Neural progenitor cell (in vitro differentiated cells): ENCODE measurements around the gene SPATC1L. TPM values are rescaled to one million over a fixed set of nuclear protein-coding genes. Genes with fewer than 3 reads are reported as not detected.

Source experiments
- DNase-seq: peaks from one replicate; pipeline ENCODE4 v3.0.0-alpha.2; 2016; ENCODE audit warnings: low spot score
- H2AFZ ChIP-seq: fragments of 200-600 bp; sonication (generic); replicated peaks from 2 replicates; pipeline ENCODE4 v1.6.1; 2016; ENCODE audit warnings: antibody characterized with exemption
- H3F3A ChIP-seq: fragments of 200-600 bp; sonication (generic); 2 replicates; pipeline ENCODE4 v1.6.1; 2016; ENCODE audit warnings: antibody characterized with exemption, low read depth
- H3K27ac ChIP-seq: fragments of 200-600 bp; sonication (generic); 2 replicates; pipeline ENCODE4 v1.5.1; 2016; ENCODE audit warnings: mild to moderate bottlenecking
- H3K27me3 ChIP-seq: fragments of 200-600 bp; sonication (generic); 2 replicates; pipeline ENCODE4 v1.6.1; 2016; ENCODE audit warnings: mild to moderate bottlenecking, moderate library complexity
- H3K36me3 ChIP-seq: fragments of 200-600 bp; sonication (generic); 2 replicates; pipeline ENCODE4 v1.5.1; 2016
- H3K4me1 ChIP-seq: fragments of 200-600 bp; sonication (generic); 2 replicates; pipeline ENCODE4 v1.6.1; 2016; ENCODE audit warnings: mixed run types
- H3K4me2 ChIP-seq: fragments of 200-600 bp; sonication (generic); 2 replicates; pipeline ENCODE4 v1.6.1; 2016
- H3K4me3 ChIP-seq: fragments of 200-600 bp; sonication (generic); 2 replicates; pipeline ENCODE4 v1.5.1; 2016
- H3K79me2 ChIP-seq: fragments of 200-600 bp; sonication (generic); 2 replicates; pipeline ENCODE4 v1.6.1; 2016; ENCODE audit warnings: low read depth
- H3K9ac ChIP-seq: fragments of 200-600 bp; sonication (generic); 2 replicates; pipeline ENCODE4 v1.6.1; 2016
- H3K9me3 ChIP-seq: fragments of 200-600 bp; sonication (generic); 2 replicates; pipeline ENCODE4 v1.5.1; 2016; ENCODE audit warnings: low read depth
- H4K20me1 ChIP-seq: fragments of 200-600 bp; sonication (generic); 2 replicates; pipeline ENCODE4 v1.6.1; 2016; ENCODE audit warnings: low read depth
- H3K27ac Mint-ChIP-seq: 3 replicates; pipeline ENCODE4 v1.8.0; 2021; ENCODE audit warnings: mixed read lengths
- H3K27me3 Mint-ChIP-seq: 2 replicates; pipeline ENCODE4 v1.8.0; 2022; ENCODE audit warnings: low read depth, mild to moderate bottlenecking, inconsistent platforms, moderate library complexity, mixed read lengths; ENCODE audit not compliant: insufficient read depth
- H3K36me3 Mint-ChIP-seq: 3 replicates; pipeline ENCODE4 v1.8.0; 2021; ENCODE audit warnings: mixed read lengths
- H3K4me1 Mint-ChIP-seq: 3 replicates; pipeline ENCODE4 v1.8.0; 2021; ENCODE audit warnings: mixed read lengths
- H3K4me3 Mint-ChIP-seq: 3 replicates; pipeline ENCODE4 v1.8.0; 2021; ENCODE audit warnings: mild to moderate bottlenecking, moderate library complexity, mixed read lengths
- H3K9me3 Mint-ChIP-seq: 3 replicates; pipeline ENCODE4 v1.8.0; 2020; ENCODE audit warnings: mixed read lengths
- CTCF ChIP-seq: fragments of 200-600 bp; sonication (generic); IDR thresholded peaks from 2 replicates; pipeline ENCODE4 v1.5.1; 2017; ENCODE audit warnings: antibody characterized with exemption, mild to moderate bottlenecking
- EZH2 ChIP-seq: fragments of 200-600 bp; sonication (generic); IDR thresholded peaks from 2 replicates; pipeline ENCODE4 v1.6.1; 2017; ENCODE audit warnings: antibody characterized with exemption, mild to moderate bottlenecking, moderate library complexity
- EZH2phosphoT487 ChIP-seq: fragments of 200-600 bp; sonication (generic); IDR thresholded peaks from 2 replicates; pipeline ENCODE4 v1.6.1; 2017; ENCODE audit warnings: antibody characterized with exemption
- total RNA-seq: library from RNA; depleted of rRNA; stranded (reverse); fragments of >200 nt; gene quantifications from 2 replicates; pipeline ENCODE4 v1.2.3, GENCODE V29; 2015; ENCODE audit warnings: low replicate concordance

The SPATC1L gene
- total RNA-seq, 1 donor from 2014 or later: 5.1 TPM

- TF ChIP-seq CTCF: no peak
- no peak for TF ChIP-seq EZH2phosphoT487
- TF ChIP-seq EZH2: no peak
- Histone ChIP-seq H2AFZ (no peak overlapping the region), H4K20me1 (no peaks in the 10 kb centered on the region), H3K4me1 (peaks cover 8% of the 10 kb centered on the region), H3K27ac (no peak overlapping the region), H3K4me3 (no peak overlapping the region), H3K79me2 (no peaks in the 10 kb centered on the region), H3K4me2 (no peak overlapping the region), H3F3A (peaks cover 5% of the 10 kb centered on the region), H3K27me3 (no peaks in the 10 kb centered on the region), H3K9ac (no peak overlapping the region), H3K36me3 (no peaks in the 10 kb centered on the region), H3K9me3 (no peaks in the 10 kb centered on the region)
- DNase-seq: no peak
- Mint-ChIP-seq H3K27me3 (peaks cover 2% of the 10 kb centered on the region), H3K4me1 (peaks cover 43% of the 10 kb centered on the region), H3K36me3 (peaks cover 25% of the 10 kb centered on the region), H3K9me3 (no peaks in the 10 kb centered on the region), H3K27ac (no peak overlapping the region), H3K4me3 (peak overlapping the region; percentile 18)
These were observed 6.4 kb upstream of the SPATC1L start for GRCh38 chr21:46190491-46191131.

GRCh38 chr21:46189959-46190490, 5.8 kb upstream of the SPATC1L start:
- no peak overlapping the region for H3K27ac ChIP-seq
- H3K9ac ChIP-seq: no peak overlapping the region
- no peaks in the 10 kb centered on the region for H3K9me3 ChIP-seq
- Mint-ChIP-seq H3K36me3 (peaks cover 21% of the 10 kb centered on the region), H3K9me3 (no peaks in the 10 kb centered on the region), H3K27me3 (peaks cover 2% of the 10 kb centered on the region), H3K4me3 (no peak overlapping the region), H3K4me1 (peaks cover 49% of the 10 kb centered on the region), H3K27ac (no peak overlapping the region)
- H3K27me3 ChIP-seq: no peaks in the 10 kb centered on the region
- H3K36me3 ChIP-seq: no peaks in the 10 kb centered on the region
- H3K4me3 ChIP-seq: no peak overlapping the region
- H4K20me1 ChIP-seq: no peaks in the 10 kb centered on the region
- no peak for DNase-seq
- H2AFZ ChIP-seq: no peak overlapping the region
- H3K4me2 ChIP-seq: no peak overlapping the region
- peaks cover 14% of the 10 kb centered on the region for H3K4me1 ChIP-seq
- H3K79me2 ChIP-seq: no peaks in the 10 kb centered on the region
- peaks cover 8% of the 10 kb centered on the region for H3F3A ChIP-seq
- no peak for TF ChIP-seq EZH2
- TF ChIP-seq EZH2phosphoT487: no peak
- TF ChIP-seq CTCF: no peak

- no peak overlapping the region for H3K9ac ChIP-seq
- H4K20me1 ChIP-seq: no peaks in the 10 kb centered on the region
- DNase-seq: no peak
- no peaks in the 10 kb centered on the region for H3K27me3 ChIP-seq
- Mint-ChIP-seq H3K36me3 (peaks cover 19% of the 10 kb centered on the region), H3K9me3 (no peaks in the 10 kb centered on the region), H3K27ac (no peak overlapping the region), H3K4me3 (peak overlapping the region; percentile 10), H3K27me3 (peaks cover 2% of the 10 kb centered on the region), H3K4me1 (peaks cover 50% of the 10 kb centered on the region)
- H3K4me1 ChIP-seq: peaks cover 14% of the 10 kb centered on the region
- no peaks in the 10 kb centered on the region for H3K79me2 ChIP-seq
- H3F3A ChIP-seq: peaks cover 13% of the 10 kb centered on the region
- no peaks in the 10 kb centered on the region for H3K36me3 ChIP-seq
- no peak overlapping the region for H3K4me2 ChIP-seq
- no peaks in the 10 kb centered on the region for H3K9me3 ChIP-seq
- no peak overlapping the region for H3K27ac ChIP-seq
- no peak overlapping the region for H3K4me3 ChIP-seq
- no peak overlapping the region for H2AFZ ChIP-seq
- no peak for TF ChIP-seq EZH2phosphoT487
- TF ChIP-seq CTCF: no peak
- TF ChIP-seq EZH2: no peak
These were observed 5.1 kb upstream of the SPATC1L start for GRCh38 chr21:46189213-46189958.
